Ishikawa (cell line): ENCODE data around the gene LAMTOR3.

ENCODE experiments used
- CEBPB ChIP-seq: IDR thresholded peaks from 2 replicates; pipeline ENCODE4 v1.6.1; 2012
- CREB1 ChIP-seq: IDR thresholded peaks from 2 replicates; pipeline ENCODE4 v1.6.1; 2012; ENCODE audit warnings: low read depth
- EGR1 ChIP-seq: IDR thresholded peaks from 2 replicates; pipeline ENCODE4 v1.6.1; 2012
- EP300 ChIP-seq: IDR thresholded peaks from 2 replicates; pipeline ENCODE4 v1.6.1; 2012; ENCODE audit warnings: borderline replicate concordance
- FOXM1 ChIP-seq: IDR thresholded peaks from 2 replicates; pipeline ENCODE4 v1.6.1; 2012; ENCODE audit warnings: low read depth, borderline replicate concordance
- NFIC ChIP-seq: IDR thresholded peaks from 2 replicates; pipeline ENCODE4 v1.6.1; 2012
- RAD21 ChIP-seq: IDR thresholded peaks from 2 replicates; pipeline ENCODE4 v1.6.1; 2012; ENCODE audit warnings: low read depth
- TAF1 ChIP-seq: IDR thresholded peaks from 2 replicates; pipeline ENCODE4 v1.6.1; 2012; ENCODE audit warnings: low read depth, mild to moderate bottlenecking
- TCF12 ChIP-seq: IDR thresholded peaks from 2 replicates; pipeline ENCODE4 v1.6.1; 2012; ENCODE audit warnings: low read depth
- TEAD4 ChIP-seq: IDR thresholded peaks from 2 replicates; pipeline ENCODE4 v1.6.1; 2012
- YY1 ChIP-seq: IDR thresholded peaks from 2 replicates; pipeline ENCODE4 v1.6.1; 2012; ENCODE audit warnings: low read depth
- ZBTB7A ChIP-seq: IDR thresholded peaks from 2 replicates; pipeline ENCODE4 v1.6.1; 2012; ENCODE audit warnings: low read depth
- TF ChIP-seq, protein P1 (sequence below): IDR thresholded peaks from 2 replicates; pipeline ENCODE4 v1.6.1; 2012
- TF ChIP-seq, protein P2 (sequence below): IDR thresholded peaks from 2 replicates; pipeline ENCODE4 v1.6.1; 2012
- TF ChIP-seq, protein P3 (sequence below): IDR thresholded peaks from 2 replicates; pipeline ENCODE4 v1.6.1; 2012; ENCODE audit warnings: low read depth, mild to moderate bottlenecking

The LAMTOR3 gene

DNA sequence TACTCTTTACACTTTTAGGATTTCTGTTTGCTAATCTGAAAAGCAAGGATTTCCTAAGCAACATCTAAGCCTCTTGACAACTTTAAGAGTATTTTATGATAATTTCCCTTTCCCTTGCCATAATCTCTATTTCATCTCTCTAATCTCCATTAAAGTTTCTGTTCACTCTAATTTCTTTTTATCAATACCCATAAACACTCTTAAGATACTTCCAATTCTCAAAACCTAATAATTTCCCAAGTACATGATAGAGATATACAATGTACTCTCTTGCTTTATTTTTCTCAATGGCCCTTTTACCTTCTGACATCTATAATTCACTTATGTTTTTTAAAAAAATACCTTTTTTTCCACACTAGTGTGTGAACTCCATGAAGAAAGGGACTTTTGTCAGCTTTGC is 50.8 kb downstream of the LAMTOR3 start:
- TF ChIP-seq FOXM1 = no peak
- no peak for TF ChIP-seq YY1

DNA sequence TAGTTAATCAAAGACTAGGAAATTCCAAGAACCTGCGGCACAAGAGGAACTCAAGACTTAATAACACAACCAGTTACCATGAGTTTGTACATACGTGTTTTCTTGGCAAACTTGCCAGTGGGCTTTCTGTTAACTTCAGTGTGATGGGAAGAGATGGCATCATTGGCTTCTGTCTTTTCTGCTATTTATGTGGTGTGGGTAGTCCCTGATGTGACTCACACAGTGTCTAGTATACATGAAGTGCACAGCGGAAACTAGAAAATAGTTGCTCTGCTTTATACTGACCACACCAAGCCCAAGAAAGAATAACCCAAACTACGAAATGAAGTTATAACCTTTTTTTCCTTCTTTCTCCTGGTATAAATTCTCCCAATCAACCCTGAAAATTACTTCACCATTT is 53.1 kb downstream of the LAMTOR3 start:
- TF ChIP-seq, protein P1, sequence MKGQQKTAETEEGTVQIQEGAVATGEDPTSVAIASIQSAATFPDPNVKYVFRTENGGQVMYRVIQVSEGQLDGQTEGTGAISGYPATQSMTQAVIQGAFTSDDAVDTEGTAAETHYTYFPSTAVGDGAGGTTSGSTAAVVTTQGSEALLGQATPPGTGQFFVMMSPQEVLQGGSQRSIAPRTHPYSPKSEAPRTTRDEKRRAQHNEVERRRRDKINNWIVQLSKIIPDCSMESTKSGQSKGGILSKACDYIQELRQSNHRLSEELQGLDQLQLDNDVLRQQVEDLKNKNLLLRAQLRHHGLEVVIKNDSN = no peak
- TF ChIP-seq NFIC = no peak

DNA sequence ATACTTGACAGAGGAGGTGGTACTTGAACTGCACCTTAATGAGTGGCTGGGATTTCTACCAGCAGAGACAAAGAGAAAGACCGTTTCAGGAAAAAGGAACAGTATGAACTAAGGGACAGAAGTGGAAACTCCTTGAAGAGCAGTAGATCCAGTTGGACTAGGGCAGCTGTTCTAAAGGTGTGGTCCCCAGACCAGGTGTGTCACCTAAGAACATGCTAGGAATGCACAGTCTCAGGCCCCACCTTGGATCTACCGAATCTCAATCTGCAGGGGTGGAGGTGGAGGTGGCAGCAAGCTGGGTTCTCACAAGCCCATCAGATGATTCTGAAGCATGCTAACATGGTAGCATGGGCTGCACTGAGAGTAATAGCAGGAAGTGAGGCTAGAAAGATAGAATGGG is 55.3 kb downstream of the LAMTOR3 start:
- peak; percentile 55; the same call in 1 of the 2 replicates for TF ChIP-seq TCF12
- no peak for TF ChIP-seq YY1
- 0 out of 2 replicates have a peak, but pooled peaks have one; percentile 19 for TF ChIP-seq EP300
- TF ChIP-seq NFIC = no peak
- no peak; the same call in 1 of the 2 replicates for TF ChIP-seq RAD21
- TF ChIP-seq, protein P2, sequence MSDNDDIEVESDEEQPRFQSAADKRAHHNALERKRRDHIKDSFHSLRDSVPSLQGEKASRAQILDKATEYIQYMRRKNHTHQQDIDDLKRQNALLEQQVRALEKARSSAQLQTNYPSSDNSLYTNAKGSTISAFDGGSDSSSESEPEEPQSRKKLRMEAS = 0 out of 2 replicates have a peak, but pooled peaks have one; percentile 8
- no peak for TF ChIP-seq CREB1
- TF ChIP-seq TEAD4 = peak; percentile 71
- TF ChIP-seq, protein P3, sequence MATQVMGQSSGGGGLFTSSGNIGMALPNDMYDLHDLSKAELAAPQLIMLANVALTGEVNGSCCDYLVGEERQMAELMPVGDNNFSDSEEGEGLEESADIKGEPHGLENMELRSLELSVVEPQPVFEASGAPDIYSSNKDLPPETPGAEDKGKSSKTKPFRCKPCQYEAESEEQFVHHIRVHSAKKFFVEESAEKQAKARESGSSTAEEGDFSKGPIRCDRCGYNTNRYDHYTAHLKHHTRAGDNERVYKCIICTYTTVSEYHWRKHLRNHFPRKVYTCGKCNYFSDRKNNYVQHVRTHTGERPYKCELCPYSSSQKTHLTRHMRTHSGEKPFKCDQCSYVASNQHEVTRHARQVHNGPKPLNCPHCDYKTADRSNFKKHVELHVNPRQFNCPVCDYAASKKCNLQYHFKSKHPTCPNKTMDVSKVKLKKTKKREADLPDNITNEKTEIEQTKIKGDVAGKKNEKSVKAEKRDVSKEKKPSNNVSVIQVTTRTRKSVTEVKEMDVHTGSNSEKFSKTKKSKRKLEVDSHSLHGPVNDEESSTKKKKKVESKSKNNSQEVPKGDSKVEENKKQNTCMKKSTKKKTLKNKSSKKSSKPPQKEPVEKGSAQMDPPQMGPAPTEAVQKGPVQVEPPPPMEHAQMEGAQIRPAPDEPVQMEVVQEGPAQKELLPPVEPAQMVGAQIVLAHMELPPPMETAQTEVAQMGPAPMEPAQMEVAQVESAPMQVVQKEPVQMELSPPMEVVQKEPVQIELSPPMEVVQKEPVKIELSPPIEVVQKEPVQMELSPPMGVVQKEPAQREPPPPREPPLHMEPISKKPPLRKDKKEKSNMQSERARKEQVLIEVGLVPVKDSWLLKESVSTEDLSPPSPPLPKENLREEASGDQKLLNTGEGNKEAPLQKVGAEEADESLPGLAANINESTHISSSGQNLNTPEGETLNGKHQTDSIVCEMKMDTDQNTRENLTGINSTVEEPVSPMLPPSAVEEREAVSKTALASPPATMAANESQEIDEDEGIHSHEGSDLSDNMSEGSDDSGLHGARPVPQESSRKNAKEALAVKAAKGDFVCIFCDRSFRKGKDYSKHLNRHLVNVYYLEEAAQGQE = no peak

DNA sequence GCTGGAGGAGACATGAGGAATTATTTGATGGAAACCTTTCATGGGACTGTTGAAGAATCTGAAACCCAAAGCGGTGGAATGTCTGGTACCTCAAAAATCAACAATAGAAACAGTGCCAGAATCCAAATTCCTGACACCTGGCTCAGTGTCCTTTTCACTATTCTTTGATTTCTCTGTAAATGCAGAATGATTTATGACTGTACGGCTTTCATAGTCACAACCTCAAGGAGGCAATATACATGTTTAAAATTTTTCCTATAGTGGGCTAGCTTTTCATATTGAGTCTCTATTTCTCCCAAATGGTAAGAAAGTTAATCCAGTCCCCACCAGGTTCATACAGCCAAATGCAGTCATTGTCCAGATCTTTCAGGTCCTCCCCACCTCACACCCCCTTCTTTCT is 58.3 kb downstream of the LAMTOR3 start:
- TF ChIP-seq, protein P2 = no peak
- TF ChIP-seq, protein P3 = no peak
- TF ChIP-seq EGR1 (no peak), YY1 (no peak), TEAD4 (no peak), TCF12 (no peak), RAD21 (no peak), CEBPB (no peak), ZBTB7A (no peak), CREB1 (no peak)
- TF ChIP-seq, protein P1 = no peak

DNA sequence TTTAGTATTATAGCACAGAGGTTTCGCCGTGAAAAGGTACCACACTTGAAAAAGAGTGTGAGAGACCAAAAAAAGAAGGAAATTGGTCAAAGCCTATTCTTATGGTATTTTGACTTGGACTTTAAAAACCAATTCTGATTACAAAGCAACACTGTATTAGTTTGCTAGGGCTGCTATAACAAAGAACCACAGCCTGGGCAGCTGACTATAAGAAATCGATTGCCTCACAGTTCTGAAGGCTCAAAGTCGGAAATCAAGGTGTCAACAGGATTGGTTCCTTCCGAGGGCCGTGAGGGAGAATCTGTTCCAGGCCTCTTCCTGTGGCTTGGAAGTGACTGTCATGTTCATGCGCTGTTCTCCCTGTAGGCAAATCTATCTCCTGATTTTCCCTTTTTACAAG is 59.7 kb downstream of the LAMTOR3 start:
- TF ChIP-seq YY1 = no peak
- TF ChIP-seq CREB1 = no peak
- no peak for TF ChIP-seq TCF12
- no peak for TF ChIP-seq EP300
- TF ChIP-seq, protein P2 = no peak
- TF ChIP-seq, protein P1 = no peak
- no peak for TF ChIP-seq ZBTB7A
- TF ChIP-seq FOXM1 = no peak
- TF ChIP-seq RAD21 = no peak
- TF ChIP-seq TAF1 = no peak
- no peak for TF ChIP-seq NFIC
- TF ChIP-seq CEBPB = no peak
- TF ChIP-seq, protein P3 = no peak
- no peak for TF ChIP-seq EGR1
